Stimulated activated CD8-positive, alpha-beta memory T cell treated with anti-CD3 and anti-CD28 coated beads, Interleukin-4, amount 100 ng/mL, for 4 hours (primary cell): ENCODE results near the gene RELL2.

Experiments used
- DNase-seq, 2 donors: peaks; one replicate each; pipeline ENCODE4 v3.0.0-alpha.2; 2020; ENCODE audit warnings: low read depth in 2 of 2, low spot score in 1 of 2

Gene RELL2

GRCh38 chr5:141649056-141649688 lies 12.4 kb downstream of the RELL2 start:
- DNase-seq = no peak

DNA sequence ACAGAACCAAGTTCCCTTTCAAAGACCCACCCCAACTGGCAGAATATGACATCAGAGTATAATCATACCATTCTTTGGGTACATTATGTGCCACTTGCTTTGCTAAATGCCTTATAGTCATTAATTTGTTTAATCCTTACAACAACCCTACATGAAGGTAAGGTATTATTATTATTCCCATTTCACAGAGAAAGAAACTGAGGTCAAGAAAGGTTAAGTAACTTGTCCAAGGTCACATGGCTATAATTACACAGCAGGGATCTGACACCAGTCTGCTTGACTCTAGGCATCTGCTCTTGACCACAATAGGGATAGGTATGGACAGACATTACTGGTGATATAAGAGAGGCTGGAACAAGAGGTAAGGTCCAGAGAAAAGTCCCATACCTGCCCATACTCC lies 13.2 kb downstream of the RELL2 start:
- DNase-seq = no peak

- DNase-seq = peak; percentile 68 to 72
Measured at GRCh38 chr5:141650851-141651727, 14.3 kb downstream of the RELL2 start, which contains the start of gene FCHSD1. Gene FCHSD1 (minus strand): TSS chr5:141651418. CDS start chr5:141651368, 50 bp downstream.

DNA sequence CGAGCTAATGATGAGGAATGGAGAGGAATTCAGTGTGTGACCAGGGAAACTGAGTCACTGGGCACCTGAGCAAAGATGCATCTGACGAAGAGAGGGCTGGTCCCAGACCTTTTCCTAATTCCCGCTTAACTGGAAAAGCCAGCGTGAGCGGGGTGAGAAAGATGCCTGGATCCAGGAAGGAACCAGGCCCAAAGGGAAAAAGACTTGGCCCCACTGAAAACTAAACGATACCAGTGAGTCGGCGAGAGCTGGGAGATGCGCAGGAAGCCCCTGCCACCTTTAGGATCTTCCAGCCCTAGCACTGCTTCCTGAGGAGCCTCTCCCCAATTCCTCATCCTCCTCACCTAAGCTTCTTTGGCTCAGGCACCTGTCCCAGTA lies 14.9 kb downstream of the RELL2 start:
- DNase-seq = no peak

DNA sequence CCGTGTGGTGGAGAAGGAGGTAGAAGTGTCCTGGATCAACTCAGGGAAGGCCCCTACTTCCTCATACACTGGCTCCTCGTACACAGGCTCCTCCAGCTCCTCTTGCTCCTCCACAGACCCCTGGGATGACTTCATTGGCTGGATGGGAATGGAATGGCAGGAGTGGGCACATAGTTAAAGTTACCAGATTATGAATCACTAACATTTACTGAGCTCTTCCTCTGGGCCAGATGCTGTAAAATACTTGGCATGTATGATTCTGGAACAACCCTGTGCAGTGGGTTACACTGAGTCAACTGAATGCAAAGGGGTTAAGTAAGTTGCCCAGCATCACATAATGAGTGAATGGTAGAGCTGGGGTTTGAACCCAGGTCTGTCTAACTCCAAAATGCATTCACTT lies 17.5 kb downstream of the RELL2 start:
- no peak for DNase-seq

- DNase-seq = no peak
Measured at GRCh38 chr5:141655020-141655419, 18.2 kb downstream of the RELL2 start.

DNA sequence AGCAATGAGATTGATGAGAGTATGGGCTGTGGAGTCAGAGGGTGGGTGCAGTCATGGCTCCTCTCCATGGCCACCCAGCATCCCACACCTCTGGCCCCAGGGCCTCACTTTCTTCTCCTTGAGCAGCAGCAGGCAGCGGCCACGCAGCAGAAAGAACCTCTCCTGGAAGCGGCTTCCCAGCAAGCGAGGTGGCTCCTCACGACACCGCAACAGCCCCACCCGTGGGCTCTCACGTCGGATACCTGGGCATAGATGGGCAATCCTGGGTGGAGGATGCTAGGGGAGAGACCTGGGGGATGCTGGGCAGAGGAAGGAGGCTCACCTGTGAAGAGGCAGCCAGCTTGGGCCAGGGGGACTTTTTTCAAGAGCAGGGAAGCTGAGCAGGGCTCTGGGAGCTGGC lies 19.6 kb downstream of the RELL2 start:
- DNase-seq = no peak

DNA sequence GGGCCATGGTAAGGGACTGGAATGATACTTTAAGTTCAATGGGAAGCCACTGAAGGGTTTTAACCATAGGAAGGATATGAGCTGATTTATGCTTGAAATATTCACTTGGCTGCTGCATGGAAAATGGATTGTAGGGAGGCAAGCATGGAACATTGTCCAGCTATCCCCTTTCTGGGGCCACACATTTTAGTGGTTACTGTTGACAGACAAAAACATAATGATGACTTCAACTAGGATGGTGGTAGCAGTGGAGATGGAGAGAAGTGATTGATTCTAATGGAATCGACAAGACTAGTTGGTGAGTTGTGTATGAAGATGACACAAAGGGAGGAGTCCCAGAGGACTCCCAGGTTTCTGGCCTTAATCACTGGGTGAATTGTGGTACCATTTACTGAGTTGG lies 20.6 kb downstream of the RELL2 start:
- DNase-seq = no peak

DNA sequence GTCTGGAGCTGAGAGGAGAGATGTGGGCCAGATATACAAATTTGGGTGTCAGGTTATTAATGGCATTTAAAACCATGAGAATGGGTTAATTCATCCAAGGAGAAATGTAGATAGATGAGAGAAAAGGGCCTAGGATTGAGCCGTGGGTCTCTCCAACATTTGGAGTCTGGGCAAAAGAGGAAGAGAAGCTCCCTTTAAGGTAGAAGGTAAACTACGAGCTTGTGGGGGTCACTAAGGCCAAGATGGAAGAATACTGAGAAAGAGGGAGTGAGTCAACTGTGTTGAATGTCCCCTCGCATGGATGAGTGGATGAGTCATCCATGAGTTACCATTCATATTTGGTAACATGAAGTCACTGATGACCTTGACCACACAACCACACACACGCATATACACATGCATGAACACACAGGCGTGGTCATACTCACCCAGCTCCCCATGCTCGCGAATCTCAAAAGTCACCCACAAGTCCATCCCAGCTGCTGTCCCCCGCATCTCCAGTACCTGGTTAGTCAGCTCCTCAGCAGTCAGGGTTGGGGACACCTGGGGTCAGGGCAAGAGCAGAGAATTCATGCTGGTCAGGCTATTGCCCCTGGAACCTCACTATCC lies 21.2 kb downstream of the RELL2 start:
- no peak for DNase-seq

- DNase-seq = no peak
Measured at GRCh38 chr5:141662028-141662427, 25.2 kb downstream of the RELL2 start.

- DNase-seq = no peak
Measured at GRCh38 chr5:141663506-141663905, 26.7 kb downstream of the RELL2 start.

- DNase-seq = peak; percentile 43 to 54
Measured at GRCh38 chr5:141664733-141665461, 28.1 kb downstream of the RELL2 start.

DNA sequence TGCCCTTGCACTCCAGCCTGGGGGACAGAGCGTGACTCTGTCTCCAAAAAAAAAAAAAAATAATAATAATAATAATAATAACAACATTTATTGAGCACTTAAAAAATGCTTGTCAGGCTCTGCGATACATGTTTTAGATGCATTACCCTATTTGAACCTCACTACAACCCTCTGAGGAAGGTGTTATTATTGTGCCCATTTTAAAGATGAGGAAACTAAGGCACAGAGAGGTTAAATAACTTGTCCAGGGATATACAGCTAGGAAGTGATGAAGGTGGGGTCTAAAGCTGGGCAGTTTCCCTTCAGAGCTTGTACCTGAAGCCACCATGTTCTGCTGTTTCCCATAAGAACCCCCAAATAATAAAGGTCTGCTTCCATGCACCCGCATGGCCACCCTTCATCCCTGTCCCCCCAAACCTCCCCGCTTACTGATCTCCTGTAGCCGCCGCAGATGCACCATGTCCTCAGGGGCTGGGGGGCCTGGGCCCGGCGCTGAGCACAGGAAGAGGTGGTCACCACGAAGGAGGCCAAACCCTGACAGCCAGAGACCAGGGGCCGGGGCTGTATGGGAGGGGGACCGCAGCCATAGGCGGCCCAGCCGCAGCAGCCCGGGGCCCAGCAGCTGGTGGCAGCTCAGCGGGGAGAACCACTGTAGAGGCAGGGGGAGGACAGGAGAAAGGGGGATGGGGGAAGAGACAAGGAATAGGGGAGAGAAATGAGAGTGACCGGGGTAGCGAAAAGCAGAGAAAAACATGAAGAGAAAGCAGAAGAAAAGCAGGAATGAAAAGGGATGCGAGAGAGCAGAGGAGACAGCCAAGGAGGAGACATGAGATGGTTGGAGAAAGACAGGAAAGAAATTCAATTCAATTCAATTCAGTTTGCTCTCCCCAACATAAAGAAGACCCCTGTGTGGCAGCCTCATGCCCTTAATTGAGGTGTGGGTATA lies 29.5 kb downstream of the RELL2 start:
- no peak for DNase-seq

DNA sequence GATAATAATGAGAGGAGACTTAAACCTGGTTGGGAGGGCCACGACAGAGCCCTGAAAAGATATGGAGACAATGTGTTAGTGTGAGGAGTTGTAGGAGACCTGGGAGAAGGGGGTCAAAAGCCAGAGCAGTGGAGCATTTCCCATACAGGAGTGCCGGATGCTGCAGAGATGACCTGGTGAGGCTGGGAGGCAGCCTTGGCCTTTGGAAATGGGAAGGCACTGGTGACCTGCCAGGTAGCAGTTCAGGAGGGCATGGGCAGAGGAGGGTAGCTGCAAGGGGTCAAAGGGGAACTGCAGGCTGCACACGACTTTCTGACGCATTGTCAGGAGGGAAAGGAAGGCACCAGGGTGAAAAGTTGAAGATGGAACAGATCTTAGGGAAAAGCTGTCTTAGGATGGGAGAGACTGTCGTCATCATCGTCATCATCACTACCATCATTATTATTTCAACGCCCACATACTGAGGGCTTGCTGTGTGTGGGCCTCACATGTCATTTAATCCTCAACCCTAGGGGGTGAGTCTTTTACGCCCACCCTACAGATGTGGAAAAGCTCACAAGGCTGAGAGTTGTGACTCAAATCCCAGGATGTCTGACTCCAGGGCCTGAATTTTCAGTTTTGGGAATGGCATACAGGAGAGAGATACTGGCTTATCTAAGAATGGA lies 31.9 kb downstream of the RELL2 start:
- DNase-seq = no peak

DNA sequence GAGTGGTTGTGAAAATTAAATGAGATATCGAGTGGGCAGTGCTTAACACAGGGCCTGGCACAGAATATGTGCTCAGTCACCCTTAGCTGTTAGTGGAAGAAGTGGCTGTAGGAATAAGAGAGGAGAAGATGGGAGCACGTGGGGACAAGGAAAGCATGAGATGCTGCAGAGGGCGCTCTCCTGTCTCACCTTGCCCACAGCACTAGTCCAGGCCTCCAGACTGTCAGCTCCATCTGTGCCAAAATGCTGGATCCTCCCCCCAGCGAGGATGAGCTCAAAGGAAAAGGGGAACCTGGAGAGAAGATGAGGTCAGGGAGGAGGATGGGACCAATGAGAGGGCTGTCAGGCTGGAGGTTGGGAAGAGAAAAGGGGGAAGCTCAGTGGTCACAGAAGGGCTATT lies 32.7 kb downstream of the RELL2 start:
- DNase-seq = no peak

- DNase-seq = no peak
Measured at GRCh38 chr5:141672071-141672840, 35.5 kb downstream of the RELL2 start.

DNA sequence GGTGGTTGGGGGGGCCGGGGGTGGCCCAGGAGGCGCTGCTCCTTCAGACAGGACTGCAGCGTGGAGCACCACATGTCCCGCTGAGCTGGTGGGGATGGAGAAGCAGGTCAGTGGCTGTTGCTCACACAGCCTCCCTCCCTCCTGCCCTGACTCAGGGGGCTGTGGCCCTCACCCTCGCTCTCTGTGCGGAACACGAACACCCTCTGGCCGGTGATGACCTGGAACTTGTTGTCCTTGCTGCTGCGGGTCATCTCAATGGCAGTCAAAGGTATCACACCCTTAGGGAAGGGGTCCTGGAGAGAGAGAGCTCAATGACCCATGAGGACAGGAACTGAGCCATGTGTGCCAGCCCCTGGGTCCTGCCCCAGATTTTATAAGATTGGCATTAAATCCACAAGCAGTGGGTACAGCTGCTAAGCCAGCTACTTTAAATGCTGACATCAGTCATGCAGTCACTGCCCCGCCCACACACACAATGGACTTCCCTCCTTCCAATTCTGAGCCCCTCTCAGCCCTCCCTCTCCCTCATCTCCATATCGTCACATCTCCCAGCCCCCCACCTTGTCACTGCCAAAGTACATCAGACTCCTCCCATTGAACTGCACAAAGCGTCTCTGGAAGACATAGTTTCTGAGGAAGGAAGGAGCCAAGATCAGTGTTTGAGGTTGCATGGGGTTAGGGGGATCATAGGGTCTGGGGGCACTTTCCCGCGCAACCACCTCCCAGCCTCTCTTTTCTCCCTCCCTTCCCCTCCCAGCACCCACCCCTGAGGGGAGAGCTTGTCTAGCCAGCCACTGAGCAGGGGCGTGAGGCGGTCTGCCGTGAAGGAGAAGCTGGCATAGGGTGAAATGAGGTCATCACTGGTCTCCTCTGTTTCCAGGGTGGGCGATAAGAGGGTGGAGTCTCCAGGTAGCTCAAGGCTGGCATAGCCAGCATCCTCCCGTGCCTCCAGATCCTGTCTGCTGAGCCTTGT lies 36.3 kb downstream of the RELL2 start:
- no peak for DNase-seq

DNA sequence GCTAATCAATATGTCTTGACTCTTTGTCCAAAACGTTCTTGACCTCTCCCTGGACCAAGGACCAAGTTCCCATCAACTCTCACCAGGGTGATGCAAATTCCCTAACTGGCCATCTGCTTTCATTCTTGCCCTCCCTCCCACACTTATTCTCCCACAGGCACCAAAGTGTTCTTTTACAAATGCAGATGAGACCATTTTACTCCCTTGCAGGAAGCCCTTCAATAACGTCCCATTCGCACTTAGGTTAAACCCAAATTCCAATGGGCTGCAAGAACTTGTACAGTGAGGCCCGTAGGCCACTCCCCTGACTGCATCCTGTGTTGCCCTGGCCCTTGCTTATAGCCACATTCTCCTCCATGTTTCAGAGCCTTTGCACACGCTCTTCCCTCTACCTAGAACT lies 38.0 kb downstream of the RELL2 start:
- no peak for DNase-seq
